Smooth muscle cell (in vitro differentiated cells): ENCODE measurements around the gene LINC00237. TPM values are rescaled to one million over a fixed set of nuclear protein-coding genes. Genes with fewer than 3 reads are reported as not detected.
A peak's percentile ranks its signal among the peaks of the same experiment; 100 is the strongest.

Experiments
- DNase-seq: peaks from one replicate; lab custom pipeline; 2025; ENCODE audit not compliant: unreplicated experiment; lab: John Stamatoyannopoulos, UW
- H2AFZ ChIP-seq: fragments of 200-600 bp; sonication (generic); 2 replicates; pipeline ENCODE4 v1.6.0; 2016; ENCODE audit warnings: antibody characterized with exemption, low read depth, mild to moderate bottlenecking
- H3F3A ChIP-seq: fragments of 200-600 bp; sonication (generic); 2 replicates; pipeline ENCODE4 v1.6.0; 2017; ENCODE audit warnings: antibody characterized with exemption, low read depth
- H3K27ac ChIP-seq: fragments of 200-600 bp; sonication (generic); 2 replicates; pipeline ENCODE4 v1.5.1; 2016; ENCODE audit warnings: low read depth, mild to moderate bottlenecking
- H3K27me3 ChIP-seq: fragments of 200-600 bp; sonication (generic); 2 replicates; pipeline ENCODE4 v1.6.1; 2016; ENCODE audit warnings: low read depth, mild to moderate bottlenecking
- H3K36me3 ChIP-seq: fragments of 200-600 bp; sonication (generic); 2 replicates; pipeline ENCODE4 v1.5.1; 2016; ENCODE audit warnings: low read depth
- H3K4me1 ChIP-seq: fragments of 200-600 bp; sonication (generic); 2 replicates; pipeline ENCODE4 v1.5.1; 2016; ENCODE audit warnings: low read depth
- H3K4me2 ChIP-seq: fragments of 200-600 bp; sonication (generic); 2 replicates; pipeline ENCODE4 v1.6.0; 2016; ENCODE audit warnings: mild to moderate bottlenecking
- H3K4me3 ChIP-seq: fragments of 200-600 bp; sonication (generic); 2 replicates; pipeline ENCODE4 v1.5.1; 2016; ENCODE audit warnings: mild to moderate bottlenecking
- H3K79me2 ChIP-seq: fragments of 200-600 bp; sonication (generic); 2 replicates; pipeline ENCODE4 v1.6.0; 2016; ENCODE audit warnings: low read depth, mild to moderate bottlenecking
- H3K9ac ChIP-seq: fragments of 200-600 bp; sonication (generic); 2 replicates; pipeline ENCODE4 v1.6.0; 2016; ENCODE audit warnings: low read depth
- H3K9me3 ChIP-seq: fragments of 200-600 bp; sonication (generic); replicated peaks from 2 replicates; pipeline ENCODE4 v1.5.1; 2016; ENCODE audit warnings: low read depth
- H4K20me1 ChIP-seq: fragments of 200-600 bp; sonication (generic); 2 replicates; pipeline ENCODE4 v1.6.0; 2016; ENCODE audit warnings: low read depth
- CTCF ChIP-seq: fragments of 200-600 bp; sonication (generic); IDR thresholded peaks from 2 replicates; pipeline ENCODE4 v1.5.1; 2017; ENCODE audit warnings: borderline replicate concordance, mild to moderate bottlenecking, antibody characterized with exemption; ENCODE audit not compliant: insufficient read depth, poor library complexity, severe bottlenecking
- WGBS: methylation state at CpG from one replicate; pipeline ENCODE4 v1.1.7; 2016; ENCODE audit warnings: low lambda C conversion rate; 5-methylcytosine and 5-hydroxymethylcytosine counted together
- polyA plus RNA-seq: library from polyadenylated mRNA; unstranded; fragments of >200 nt; fragmentation: Nextera tagmentation; extraction: Ambion mirVana; gene quantifications from 2 replicates; pipeline ENCODE4 v1.2.1, GENCODE V29; 2016
- total RNA-seq: library from RNA; depleted of rRNA; stranded (reverse); fragments of >200 nt; gene quantifications from 2 replicates; pipeline ENCODE4 v1.2.3, GENCODE V29; 2014

The LINC00237 gene
- total and polyA plus RNA-seq, 2 experiments from 2014 or later, result not detected

GRCh38 chr20:21092806-21093205, 13.4 kb downstream of the LINC00237 start:
- no peak overlapping the region for H2AFZ ChIP-seq
- H3F3A ChIP-seq, result no peaks in the 10 kb centered on the region
- 84% methylated on average over 3 of the region's 3 CpGs for WGBS
- peaks cover 57% of the 10 kb centered on the region for H3K27me3 ChIP-seq
- H3K4me1 ChIP-seq, result peaks cover 12% of the 10 kb centered on the region
- no peak overlapping the region for H3K9ac ChIP-seq
- H3K79me2 ChIP-seq, result no peaks in the 10 kb centered on the region
- no peak for TF ChIP-seq CTCF
- H3K36me3 ChIP-seq, result no peaks in the 10 kb centered on the region
- no peak overlapping the region for H3K27ac ChIP-seq
- no peak overlapping the region for H3K4me2 ChIP-seq
- H3K4me3 ChIP-seq, result no peak overlapping the region
- DNase-seq, result no peak
- H4K20me1 ChIP-seq, result no peaks in the 10 kb centered on the region
- H3K9me3 ChIP-seq, result no peaks in the 10 kb centered on the region

GRCh38 chr20:21090721-21091120, 15.4 kb downstream of the LINC00237 start:
- 88% methylated on average over 11 of the region's 11 CpGs for WGBS
- H3K27me3 ChIP-seq, result peaks cover 36% of the 10 kb centered on the region
- no peak for TF ChIP-seq CTCF
- no peaks in the 10 kb centered on the region for H3K36me3 ChIP-seq
- no peak overlapping the region for H3K4me2 ChIP-seq
- H3K4me3 ChIP-seq, result no peak overlapping the region
- DNase-seq, result no peak
- no peaks in the 10 kb centered on the region for H3K79me2 ChIP-seq
- no peaks in the 10 kb centered on the region for H3F3A ChIP-seq
- H3K27ac ChIP-seq, result no peak overlapping the region
- peaks cover 12% of the 10 kb centered on the region for H3K4me1 ChIP-seq
- H3K9ac ChIP-seq, result no peak overlapping the region
- H3K9me3 ChIP-seq, result no peaks in the 10 kb centered on the region
- no peaks in the 10 kb centered on the region for H4K20me1 ChIP-seq
- H2AFZ ChIP-seq, result no peak overlapping the region

- DNase-seq, result no peak
- H3K4me1 ChIP-seq, result peaks cover 12% of the 10 kb centered on the region
- H3K27me3 ChIP-seq, result peaks cover 36% of the 10 kb centered on the region
- WGBS, result 48% methylated on average over 14 of the region's 14 CpGs
- H3F3A ChIP-seq, result no peaks in the 10 kb centered on the region
- peak overlapping the region; percentile 59 for H3K4me2 ChIP-seq
- H4K20me1 ChIP-seq, result no peaks in the 10 kb centered on the region
- H3K9ac ChIP-seq, result no peak overlapping the region
- no peak for TF ChIP-seq CTCF
- H2AFZ ChIP-seq, result peak overlapping the region; percentile 7
- no peak overlapping the region for H3K27ac ChIP-seq
- H3K4me3 ChIP-seq, result no peak overlapping the region
- H3K79me2 ChIP-seq, result no peaks in the 10 kb centered on the region
- H3K36me3 ChIP-seq, result no peaks in the 10 kb centered on the region
- no peaks in the 10 kb centered on the region for H3K9me3 ChIP-seq
These were observed 16.0 kb downstream of the LINC00237 start for GRCh38 chr20:21090111-21090618.

GRCh38 chr20:21089391-21089790, 16.8 kb downstream of the LINC00237 start:
- Histone ChIP-seq H3K4me2 (peak overlapping the region; percentile 59), H3K27me3 (peaks cover 29% of the 10 kb centered on the region)
- 32% methylated on average over 8 of the region's 8 CpGs for WGBS

More at GRCh38 chr20:21089391-21089790, 16.8 kb downstream of the LINC00237 start:
- Histone ChIP-seq H3K9me3 (no peaks in the 10 kb centered on the region), H3K27ac (no peak overlapping the region), H3K79me2 (no peaks in the 10 kb centered on the region), H3K9ac (no peak overlapping the region), H3K4me3 (no peak overlapping the region), H3K36me3 (no peaks in the 10 kb centered on the region), H4K20me1 (no peaks in the 10 kb centered on the region), H2AFZ (no peak overlapping the region), H3F3A (no peaks in the 10 kb centered on the region), H3K4me1 (peaks cover 12% of the 10 kb centered on the region)
- TF ChIP-seq CTCF, result no peak
- no peak for DNase-seq
